Upper lobe of left lung (tissue), 4 donors: ENCODE data around the gene ABAT.

Source experiments
- CTCF ChIP-seq, 6 experiments: fragments of 450-650 bp in 4 of 6; fragments of 200-600 bp in 2 of 6; sonication (generic) in 2 of 6; IDR thresholded peaks; one replicate each; pipeline ENCODE4 v1.5.1; 2016 to 2019; ENCODE audit warnings: antibody characterized with exemption in 6 of 6
- EP300 ChIP-seq, 4 donors: sonication (generic); formaldehyde crosslinking; IDR thresholded peaks; one replicate each; pipeline ENCODE4 v1.5.1; 2017; ENCODE audit warnings: antibody characterized with exemption in 4 of 4, control low read depth in 2 of 4
- POLR2A ChIP-seq, 4 donors: fragments of 450-650 bp; IDR thresholded peaks; one replicate each; pipeline ENCODE4 v1.5.1; 2016 to 2017; ENCODE audit warnings: antibody characterized with exemption in 4 of 4, mild to moderate bottlenecking in 2 of 4

- TF ChIP-seq CTCF (IDR thresholded peaks at IDR 0.05) (no peak), EP300 (IDR thresholded peaks at IDR 0.05) (no peak), POLR2A (IDR thresholded peaks at IDR 0.05) (no peak)
These were observed 64.7 kb downstream of the ABAT start for GRCh38 chr16:8739151-8739550.
